GM13976 (cell line): ENCODE results near the gene ASH1L.
"Not testable (repeated sequence)": the region's sequence is repeated elsewhere in the genome, so short reads cannot be mapped to it uniquely, and the experiment has no call there.

Source experiments
- DNase-seq: peaks from one replicate; pipeline ENCODE4 v3.0.0; 2012; ENCODE audit warnings: low spot score
- CTCF ChIP-seq: IDR thresholded peaks from 2 replicates; pipeline ENCODE4 v1.5.1; 2012; ENCODE audit warnings: borderline replicate concordance, mild to moderate bottlenecking; ENCODE audit not compliant: insufficient read depth; ENCODE audit errors: extremely low read depth, missing control alignments, control extremely low read depth
- in situ Hi-C: fragments of 300-500 bp; cut with MboI; formaldehyde crosslinking; loops from one replicate; pipeline ENCODE4 v1.12.0; 2022; ENCODE audit warnings: low sequenced_read_pairs, mixed read lengths, inconsistent platforms; ENCODE audit not compliant: unreplicated experiment

ASH1L gene

GRCh38 chr1:155392898-155393411 is 169.6 kb downstream of the ASH1L start:
- in situ Hi-C loops = no loop called here
- TF ChIP-seq CTCF = no peak
- no peak for DNase-seq

- TF ChIP-seq CTCF = no peak
- in situ Hi-C loops = no loop called here
- DNase-seq = no peak
These were observed 172.8 kb downstream of the ASH1L start for GRCh38 chr1:155389826-155390225.

- DNase-seq, in situ Hi-C loops: not testable (repeated sequence)
These were observed 176.8 kb downstream of the ASH1L start for GRCh38 chr1:155385836-155386235.

- DNase-seq = no peak
- no peak for TF ChIP-seq CTCF
- in situ Hi-C loops = no loop called here
These were observed 179.2 kb downstream of the ASH1L start for GRCh38 chr1:155383406-155383805.

- in situ Hi-C loops = no loop called here
- DNase-seq = no peak
- TF ChIP-seq CTCF = no peak
These were observed 182.9 kb downstream of the ASH1L start for GRCh38 chr1:155379631-155380090.

GRCh38 chr1:155379180-155379579 is 183.4 kb downstream of the ASH1L start:
- in situ Hi-C loops = no loop called here

GRCh38 chr1:155360051-155360450 is 202.6 kb downstream of the ASH1L start:
- no peak for TF ChIP-seq CTCF
- in situ Hi-C loops = no loop called here

More at GRCh38 chr1:155379180-155379579, 183.4 kb downstream of the ASH1L start:
- no peak for TF ChIP-seq CTCF
- DNase-seq = no peak

More at GRCh38 chr1:155360051-155360450, 202.6 kb downstream of the ASH1L start:
- DNase-seq = no peak
